Fibroblast of lung (primary cell): ENCODE results near the gene ZFR2. TPM values are rescaled to one million over a fixed set of nuclear protein-coding genes. Genes with fewer than 3 reads are reported as not detected.

ENCODE experiments used
- DNase-seq, 2 donors: peaks; one replicate each; pipeline versions ENCODE4 v3.0.0 to v3.0.0-alpha.2; 2010; ENCODE audit warnings: low read depth in 2 of 2
- H2AFZ ChIP-seq: 2 replicates; pipeline ENCODE4 v1.5.1; 2012; ENCODE audit warnings: low read length, control low read depth, inconsistent platforms
- H3K27ac ChIP-seq: 2 replicates; pipeline ENCODE4 v1.5.1; 2011; ENCODE audit warnings: low read length, control low read depth; ENCODE audit not compliant: insufficient read depth
- H3K27me3 ChIP-seq: 2 replicates; pipeline ENCODE4 v1.5.1; 2011; ENCODE audit warnings: mild to moderate bottlenecking, low read length; ENCODE audit not compliant: control insufficient read depth, insufficient read depth
- H3K36me3 ChIP-seq: 2 replicates; pipeline ENCODE4 v1.5.1; 2011; ENCODE audit warnings: low read length; ENCODE audit not compliant: control insufficient read depth, insufficient read depth
- H3K4me1 ChIP-seq: 2 replicates; pipeline ENCODE4 v1.5.1; 2011; ENCODE audit warnings: low read length; ENCODE audit not compliant: control insufficient read depth, insufficient read depth; ENCODE audit errors: extremely low read depth
- H3K4me2 ChIP-seq: 2 replicates; pipeline ENCODE4 v1.5.1; 2011; ENCODE audit warnings: low read length, control low read depth; ENCODE audit not compliant: insufficient read depth; ENCODE audit errors: extremely low read depth
- H3K4me3 ChIP-seq, 4 experiments: fragments of 200-600 bp in 1 of 4; sonication (generic) in 1 of 4; replicated peaks in 1 of 4; 2 replicates each; pipeline ENCODE4 v1.5.1; 2011 to 2016; ENCODE audit warnings: low read length in 4 of 4, low read depth in 3 of 4, mild to moderate bottlenecking in 3 of 4, control low read depth in 2 of 4, inconsistent platforms in 1 of 4, mixed read lengths in 1 of 4; ENCODE audit not compliant: insufficient read depth in 1 of 4; ENCODE audit errors: control extremely low read depth in 1 of 4
- H3K79me2 ChIP-seq: 2 replicates; pipeline ENCODE4 v1.5.1; 2012; ENCODE audit warnings: mild to moderate bottlenecking, low read length, inconsistent platforms; ENCODE audit not compliant: control insufficient read depth, insufficient read depth
- H3K9ac ChIP-seq: 2 replicates; pipeline ENCODE4 v1.5.1; 2011; ENCODE audit warnings: mild to moderate bottlenecking, low read length, control low read depth; ENCODE audit not compliant: insufficient read depth
- H3K9me3 ChIP-seq: 2 replicates; pipeline ENCODE4 v1.5.1; 2012; ENCODE audit warnings: low read depth, low read length; ENCODE audit not compliant: control insufficient read depth, insufficient read depth
- H4K20me1 ChIP-seq: 2 replicates; pipeline ENCODE4 v1.5.1; 2011; ENCODE audit warnings: low read length; ENCODE audit not compliant: control insufficient read depth, insufficient read depth; ENCODE audit errors: extremely low read depth
- CTCF ChIP-seq, 2 donors: IDR thresholded peaks in 1 of 2; conservative IDR thresholded peaks in 1 of 2; 1 replicate in 1 of 2; 2 replicates in 1 of 2; pipeline ENCODE4 v1.5.1; 2011 to 2012; ENCODE audit warnings: low read length in 2 of 2, control low read depth in 1 of 2, inconsistent platforms in 1 of 2, low read depth in 1 of 2, mild to moderate bottlenecking in 1 of 2
- EZH2 ChIP-seq: IDR thresholded peaks from 2 replicates; pipeline ENCODE4 v1.5.1; 2012; ENCODE audit warnings: low read length, control low read depth, mild to moderate bottlenecking; ENCODE audit errors: missing control alignments
- polyA plus RNA-seq, 2 donors: library from polyadenylated mRNA; depleted of rRNA in 1 of 2; stranded (reverse) in 1 of 2; unstranded in 1 of 2; fragments of >200 nt; gene quantifications; 2 replicates each; pipeline ENCODE4 v1.2.1, GENCODE V29; 2011 to 2012; ENCODE audit warnings: missing spikeins in 1 of 2
- total RNA-seq: library from RNA; depleted of rRNA; stranded (reverse); fragments of >200 nt; gene quantifications from 2 replicates; pipeline ENCODE4 v1.2.1, GENCODE V29; 2014

The ZFR2 gene
- total and polyA plus RNA-seq, 2 donors (not counting 1 experiment from before 2014, with no cell fraction given) = not detected

DNA sequence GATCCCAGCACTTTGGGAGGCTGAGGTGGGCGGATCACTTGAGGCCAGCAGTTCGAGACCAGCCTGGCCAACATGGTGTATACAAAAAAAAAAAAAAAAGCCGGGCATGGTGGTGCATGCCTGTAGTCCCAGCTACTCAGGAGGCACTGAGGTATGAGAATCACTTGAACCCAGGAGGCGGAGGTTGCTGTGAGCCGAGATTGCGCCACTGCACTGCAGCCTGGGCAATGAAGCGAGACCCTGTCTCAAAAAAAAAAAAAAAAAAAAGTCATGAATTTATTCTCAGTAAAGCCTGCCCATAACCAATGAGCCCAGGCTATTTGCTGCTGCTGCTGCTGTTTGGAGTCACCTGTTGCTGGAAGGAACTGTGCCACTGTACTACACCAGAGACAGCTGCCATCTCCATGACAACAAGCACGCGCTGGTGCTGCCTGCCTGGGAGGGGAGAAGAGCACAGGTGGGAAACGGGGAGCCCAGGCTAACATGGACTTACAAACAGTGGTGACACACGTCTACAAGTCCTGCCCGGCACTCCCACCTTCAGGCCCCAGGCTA lies 11.3 kb downstream of the ZFR2 start:
- no peaks in the 10 kb centered on the region for H3K79me2 ChIP-seq

DNA sequence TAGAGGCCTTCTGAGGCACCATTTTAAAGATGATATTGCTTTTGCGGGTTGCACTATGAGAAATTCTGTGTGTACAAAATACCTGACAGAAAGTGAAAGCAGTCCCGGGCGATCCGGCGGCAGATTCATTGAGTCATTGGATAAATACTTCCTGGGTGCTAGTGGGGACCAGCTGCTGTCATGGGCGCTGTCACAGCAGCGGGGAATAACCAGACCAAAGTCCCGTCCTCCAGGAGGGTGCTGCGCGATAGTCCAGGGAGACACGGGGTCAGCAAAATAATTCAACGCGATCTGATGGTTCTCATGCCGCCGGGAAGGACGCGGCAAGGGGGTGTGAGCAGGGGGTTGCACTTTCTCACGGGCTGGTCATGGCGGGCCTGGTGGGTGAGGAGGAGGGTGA lies 13.5 kb downstream of the ZFR2 start:
- Histone ChIP-seq H3K79me2 (no peaks in the 10 kb centered on the region), H3K4me3 (no peak overlapping the region), H3K4me2 (no peak overlapping the region), H3K27ac (no peak overlapping the region), H2AFZ (no peak overlapping the region), H3K36me3 (no peaks in the 10 kb centered on the region), H3K27me3 (no peaks in the 10 kb centered on the region), H4K20me1 (no peaks in the 10 kb centered on the region), H3K9me3 (no peaks in the 10 kb centered on the region), H3K9ac (no peak overlapping the region), H3K4me1 (no peaks in the 10 kb centered on the region)
- DNase-seq = no peak
- TF ChIP-seq CTCF (conservative IDR thresholded peaks at IDR 0.05 in 1 of 2, IDR thresholded peaks at IDR 0.05 in 1 of 2; ENCODE audit: low read depth in 1 of 2, low read length in 2 of 2) (no peak), EZH2 (no peak)

More for the DNA sequence above, 11.3 kb downstream of the ZFR2 start:
- TF ChIP-seq EZH2 (no peak), CTCF (conservative IDR thresholded peaks at IDR 0.05 in 1 of 2, IDR thresholded peaks at IDR 0.05 in 1 of 2; ENCODE audit: low read depth in 1 of 2, low read length in 2 of 2) (no peak)
- no peaks in the 10 kb centered on the region for H3K36me3 ChIP-seq
- DNase-seq = no peak
- H3K27ac ChIP-seq = no peak overlapping the region
- H2AFZ ChIP-seq = no peak overlapping the region
- H3K4me3 ChIP-seq = no peak overlapping the region
- no peaks in the 10 kb centered on the region for H4K20me1 ChIP-seq
- no peaks in the 10 kb centered on the region for H3K27me3 ChIP-seq
- H3K4me2 ChIP-seq = no peak overlapping the region
- H3K4me1 ChIP-seq = no peaks in the 10 kb centered on the region
- no peaks in the 10 kb centered on the region for H3K9me3 ChIP-seq
- H3K9ac ChIP-seq = no peak overlapping the region

GRCh38 chr19:3852614-3853254 lies 16.1 kb downstream of the ZFR2 start:
- Histone ChIP-seq H3K9ac (no peak overlapping the region), H2AFZ (no peak overlapping the region), H3K27ac (no peak overlapping the region), H4K20me1 (no peaks in the 10 kb centered on the region), H3K79me2 (no peaks in the 10 kb centered on the region), H3K4me1 (no peaks in the 10 kb centered on the region), H3K4me2 (no peak overlapping the region), H3K36me3 (no peaks in the 10 kb centered on the region), H3K9me3 (no peaks in the 10 kb centered on the region), H3K27me3 (no peaks in the 10 kb centered on the region), H3K4me3 (no peak overlapping the region)
- DNase-seq = peak; percentile 83 to 86
- no peak for TF ChIP-seq EZH2
- TF ChIP-seq CTCF (conservative IDR thresholded peaks at IDR 0.05 in 1 of 2, IDR thresholded peaks at IDR 0.05 in 1 of 2; ENCODE audit: low read depth in 1 of 2, low read length in 2 of 2) = peak; percentile 9 to 32
